Measurements from ENCODE around the gene NDUFB7. TPM values are rescaled to one million over a fixed set of nuclear protein-coding genes. Genes with fewer than 3 reads are reported as not detected.
A peak's percentile ranks its signal among the peaks of the same experiment; 100 is the strongest.

Gene NDUFB7
- total RNA-seq, 1 experiment from 2014 or later: 180 TPM

GRCh38 chr19:14517840-14518505 lies 53.9 kb downstream of the NDUFB7 start, which contains the start of gene DNAJB1:
Gene DNAJB1, minus strand, starts transcription at chr19:14518397. Its CDS starts 48 bp downstream, at chr19:14518349.
- POLR2A ChIA-PET: interaction anchor here (0.5 to 0.9 kb wide), 3 partner anchors 9 to 466 kb away, joined by 3 to 7 read pairs (median 3); no protein-coding TSS in a partner anchor
- peak within 1 kb of the TSS; percentile 93 for H3K27ac ChIP-seq (ENCODE audit: low read length)
- TF ChIP-seq, protein P1, sequence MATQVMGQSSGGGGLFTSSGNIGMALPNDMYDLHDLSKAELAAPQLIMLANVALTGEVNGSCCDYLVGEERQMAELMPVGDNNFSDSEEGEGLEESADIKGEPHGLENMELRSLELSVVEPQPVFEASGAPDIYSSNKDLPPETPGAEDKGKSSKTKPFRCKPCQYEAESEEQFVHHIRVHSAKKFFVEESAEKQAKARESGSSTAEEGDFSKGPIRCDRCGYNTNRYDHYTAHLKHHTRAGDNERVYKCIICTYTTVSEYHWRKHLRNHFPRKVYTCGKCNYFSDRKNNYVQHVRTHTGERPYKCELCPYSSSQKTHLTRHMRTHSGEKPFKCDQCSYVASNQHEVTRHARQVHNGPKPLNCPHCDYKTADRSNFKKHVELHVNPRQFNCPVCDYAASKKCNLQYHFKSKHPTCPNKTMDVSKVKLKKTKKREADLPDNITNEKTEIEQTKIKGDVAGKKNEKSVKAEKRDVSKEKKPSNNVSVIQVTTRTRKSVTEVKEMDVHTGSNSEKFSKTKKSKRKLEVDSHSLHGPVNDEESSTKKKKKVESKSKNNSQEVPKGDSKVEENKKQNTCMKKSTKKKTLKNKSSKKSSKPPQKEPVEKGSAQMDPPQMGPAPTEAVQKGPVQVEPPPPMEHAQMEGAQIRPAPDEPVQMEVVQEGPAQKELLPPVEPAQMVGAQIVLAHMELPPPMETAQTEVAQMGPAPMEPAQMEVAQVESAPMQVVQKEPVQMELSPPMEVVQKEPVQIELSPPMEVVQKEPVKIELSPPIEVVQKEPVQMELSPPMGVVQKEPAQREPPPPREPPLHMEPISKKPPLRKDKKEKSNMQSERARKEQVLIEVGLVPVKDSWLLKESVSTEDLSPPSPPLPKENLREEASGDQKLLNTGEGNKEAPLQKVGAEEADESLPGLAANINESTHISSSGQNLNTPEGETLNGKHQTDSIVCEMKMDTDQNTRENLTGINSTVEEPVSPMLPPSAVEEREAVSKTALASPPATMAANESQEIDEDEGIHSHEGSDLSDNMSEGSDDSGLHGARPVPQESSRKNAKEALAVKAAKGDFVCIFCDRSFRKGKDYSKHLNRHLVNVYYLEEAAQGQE (IDR thresholded peaks at IDR 0.05; ENCODE audit: insufficient read depth in 1 of 2, low read depth in 2 of 2, low read length in 1 of 2): no peak
- TF ChIP-seq SIN3A (IDR thresholded peaks at IDR 0.05; ENCODE audit: borderline replicate concordance, insufficient read depth, low read depth, low read length) (peak; percentile 91; the same call in 1 of the 2 replicates), TCF7L2 (IDR thresholded peaks at IDR 0.05; ENCODE audit: low read depth, low read length) (peak; percentile 51), POLR2AphosphoS5 (IDR thresholded peaks at IDR 0.05; ENCODE audit: low read depth, low read length) (peak; percentile 92)
- TF ChIP-seq, protein P2, sequence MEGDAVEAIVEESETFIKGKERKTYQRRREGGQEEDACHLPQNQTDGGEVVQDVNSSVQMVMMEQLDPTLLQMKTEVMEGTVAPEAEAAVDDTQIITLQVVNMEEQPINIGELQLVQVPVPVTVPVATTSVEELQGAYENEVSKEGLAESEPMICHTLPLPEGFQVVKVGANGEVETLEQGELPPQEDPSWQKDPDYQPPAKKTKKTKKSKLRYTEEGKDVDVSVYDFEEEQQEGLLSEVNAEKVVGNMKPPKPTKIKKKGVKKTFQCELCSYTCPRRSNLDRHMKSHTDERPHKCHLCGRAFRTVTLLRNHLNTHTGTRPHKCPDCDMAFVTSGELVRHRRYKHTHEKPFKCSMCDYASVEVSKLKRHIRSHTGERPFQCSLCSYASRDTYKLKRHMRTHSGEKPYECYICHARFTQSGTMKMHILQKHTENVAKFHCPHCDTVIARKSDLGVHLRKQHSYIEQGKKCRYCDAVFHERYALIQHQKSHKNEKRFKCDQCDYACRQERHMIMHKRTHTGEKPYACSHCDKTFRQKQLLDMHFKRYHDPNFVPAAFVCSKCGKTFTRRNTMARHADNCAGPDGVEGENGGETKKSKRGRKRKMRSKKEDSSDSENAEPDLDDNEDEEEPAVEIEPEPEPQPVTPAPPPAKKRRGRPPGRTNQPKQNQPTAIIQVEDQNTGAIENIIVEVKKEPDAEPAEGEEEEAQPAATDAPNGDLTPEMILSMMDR (IDR thresholded peaks at IDR 0.05): no peak
- H3K36me3 ChIP-seq (ENCODE audit: control insufficient read depth, insufficient read depth, low read length): peaks cover 10% of the 10 kb centered on the region
- no peaks in the 10 kb centered on the region for H3K9me3 ChIP-seq (ENCODE audit: control insufficient read depth, insufficient read depth, low read depth, low read length)
- in situ Hi-C loops (cut with HindIII; ENCODE audit: low pct_unique_long_range_greater_than_20kb, low sequenced_read_pairs) (no loop called here), intact Hi-C loops (cut with micrococcal nuclease; ENCODE audit: unreplicated experiment) (no loop called here)
- CTCF ChIA-PET: interaction anchor here (0.6 to 1.2 kb wide), 3 partner anchors 13 to 1369 kb away, joined by 3 to 8 read pairs (median 4); no protein-coding TSS in a partner anchor
- BruUV-seq (replicated peaks): no TSS peak
- DNase-seq (ENCODE audit: low read depth, low spot score) (no peak), ATAC-seq (peak; percentile 84)
- peak within 1 kb of the TSS; percentile 86 to 97 for H3K4me3 ChIP-seq (ENCODE audit: low read depth in 2 of 2, low read length in 2 of 2)
- no peaks in the 10 kb centered on the region for H3K27me3 ChIP-seq (ENCODE audit: control insufficient read depth, insufficient read depth, low read length)
- H3K4me1 ChIP-seq (ENCODE audit: control insufficient read depth, insufficient read depth, low read length): peaks cover 46% of the 10 kb centered on the region

DNA sequence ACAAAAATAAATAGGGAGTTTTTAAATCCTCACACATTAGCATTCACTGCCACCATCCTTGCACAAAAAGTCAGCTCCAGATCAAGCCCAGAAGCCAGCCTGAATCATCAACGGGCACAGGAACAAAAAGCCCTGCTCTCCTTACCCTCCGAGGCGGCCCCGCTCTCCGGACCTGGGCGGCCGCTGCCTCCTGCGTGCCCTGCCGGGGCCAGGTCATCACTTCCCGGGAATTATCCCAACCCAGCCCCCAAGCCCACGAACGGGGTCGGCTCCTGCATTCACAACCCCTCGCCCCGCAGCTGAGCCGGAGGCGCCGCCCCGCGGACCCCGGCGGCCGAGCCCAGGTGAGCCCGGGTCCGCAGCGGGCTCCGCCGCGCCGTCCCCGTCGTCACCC lies 54.4 kb downstream of the NDUFB7 start:
- POLR2A ChIA-PET: interaction anchor here (0.5 to 0.6 kb wide), 2 partner anchors 10 to 466 kb away, joined by 3 to 7 read pairs; no protein-coding TSS in a partner anchor
- intact Hi-C loops (cut with micrococcal nuclease; ENCODE audit: unreplicated experiment) (no loop called here), in situ Hi-C loops (cut with HindIII; ENCODE audit: low pct_unique_long_range_greater_than_20kb, low sequenced_read_pairs) (no loop called here)
- Histone ChIP-seq H3K36me3 (ENCODE audit: control insufficient read depth, insufficient read depth, low read length) (peaks cover 10% of the 10 kb centered on the region), H3K27me3 (ENCODE audit: control insufficient read depth, insufficient read depth, low read length) (no peaks in the 10 kb centered on the region), H3K9me3 (ENCODE audit: control insufficient read depth, insufficient read depth, low read depth, low read length) (no peaks in the 10 kb centered on the region), H3K4me3 (ENCODE audit: low read depth in 2 of 2, low read length in 2 of 2) (peak overlapping the region; percentile 86 to 97), H3K27ac (ENCODE audit: low read length) (peak overlapping the region; percentile 81), H3K4me1 (ENCODE audit: control insufficient read depth, insufficient read depth, low read length) (peaks cover 46% of the 10 kb centered on the region)
- CTCF ChIA-PET: interaction anchor here (1.2 kb wide), 1 partner anchor 12 kb away, joined by 4 read pairs; no protein-coding TSS in a partner anchor
- ATAC-seq (no peak), DNase-seq (ENCODE audit: low read depth, low spot score) (no peak)
- TF ChIP-seq POLR2AphosphoS5 (IDR thresholded peaks at IDR 0.05; ENCODE audit: low read depth, low read length): no peak
- TF ChIP-seq TCF7L2 (IDR thresholded peaks at IDR 0.05; ENCODE audit: low read depth, low read length): no peak
- TF ChIP-seq, protein P2 (IDR thresholded peaks at IDR 0.05): no peak
- no peak for TF ChIP-seq SIN3A (IDR thresholded peaks at IDR 0.05; ENCODE audit: borderline replicate concordance, insufficient read depth, low read depth, low read length)
- TF ChIP-seq, protein P1 (IDR thresholded peaks at IDR 0.05; ENCODE audit: insufficient read depth in 1 of 2, low read depth in 2 of 2, low read length in 1 of 2): no peak
- no TSS peak for BruUV-seq (replicated peaks)
